SK-N-SH (cell line): ENCODE data around the gene ANK3.

Experiments used
- CHD2 ChIP-seq: fragments of 150-350 bp; IDR thresholded peaks from 2 replicates; pipeline ENCODE4 v1.6.1; 2018; ENCODE audit warnings: low read length; ENCODE audit not compliant: partially characterized antibody
- CTCF ChIP-seq: fragments of 200-600 bp; sonication (generic); IDR thresholded peaks from 2 replicates; pipeline ENCODE4 v1.6.1; 2017; ENCODE audit warnings: antibody characterized with exemption, mild to moderate bottlenecking, moderate library complexity
- EP300 ChIP-seq, 2 experiments: IDR thresholded peaks; 2 replicates each; pipeline versions ENCODE4 v1.4.0 to v1.6.1; 2012; ENCODE audit warnings: borderline replicate concordance in 1 of 2, low read depth in 1 of 2, low read length in 1 of 2
- GABPA ChIP-seq: IDR thresholded peaks from 2 replicates; pipeline ENCODE4 v1.4.0; 2012; ENCODE audit warnings: low read depth, mild to moderate bottlenecking
- IRF3 ChIP-seq: fragments of 150-350 bp; IDR thresholded peaks from 2 replicates; pipeline ENCODE4 v1.6.1; 2016; ENCODE audit warnings: mild to moderate bottlenecking, low read depth, low read length
- MAX ChIP-seq: IDR thresholded peaks from 2 replicates; pipeline ENCODE4 v1.4.0; 2012; ENCODE audit warnings: low read depth
- POLR2AphosphoS5 ChIP-seq: IDR thresholded peaks from 2 replicates; pipeline ENCODE4 v1.6.1; 2012; ENCODE audit warnings: low read depth, low read length
- RAD21 ChIP-seq: IDR thresholded peaks from 2 replicates; pipeline ENCODE4 v1.6.1; 2012; ENCODE audit warnings: mild to moderate bottlenecking, low read length
- RFX5 ChIP-seq: IDR thresholded peaks from 2 replicates; pipeline ENCODE4 v1.6.1; 2012; ENCODE audit warnings: mild to moderate bottlenecking, improper control_type of control experiment, low read length
- SMC3 ChIP-seq: IDR thresholded peaks from 2 replicates; pipeline ENCODE4 v1.6.1; 2012; ENCODE audit warnings: low read depth, low read length, improper control_type of control experiment
- TAF1 ChIP-seq: IDR thresholded peaks from 2 replicates; pipeline ENCODE4 v1.6.1; 2012; ENCODE audit warnings: low read depth, mild to moderate bottlenecking, low read length, moderate library complexity, borderline replicate concordance
- USF2 ChIP-seq: fragments of 150-350 bp; IDR thresholded peaks from 2 replicates; pipeline ENCODE4 v1.6.1; 2017; ENCODE audit warnings: antibody characterized with exemption, low read length, low read depth, borderline replicate concordance
- YY1 ChIP-seq: IDR thresholded peaks from 2 replicates; pipeline ENCODE4 v1.4.0; 2012; ENCODE audit warnings: low read depth, mild to moderate bottlenecking
- TF ChIP-seq, protein P1 (sequence below): IDR thresholded peaks from 2 replicates; pipeline ENCODE4 v1.4.0; 2012; ENCODE audit warnings: low read depth, borderline replicate concordance

- TF ChIP-seq CTCF (no peak), POLR2AphosphoS5 (no peak), YY1 (no peak), RFX5 (no peak), RAD21 (no peak), SMC3 (no peak), CHD2 (no peak), GABPA (no peak), MAX (no peak), IRF3 (no peak), EP300 (IDR thresholded peaks at IDR 0.05; ENCODE audit: borderline replicate concordance in 1 of 2, low read depth in 1 of 2, low read length in 1 of 2) (no peak), TAF1 (no peak), USF2 (no peak)
- TF ChIP-seq, protein P1, sequence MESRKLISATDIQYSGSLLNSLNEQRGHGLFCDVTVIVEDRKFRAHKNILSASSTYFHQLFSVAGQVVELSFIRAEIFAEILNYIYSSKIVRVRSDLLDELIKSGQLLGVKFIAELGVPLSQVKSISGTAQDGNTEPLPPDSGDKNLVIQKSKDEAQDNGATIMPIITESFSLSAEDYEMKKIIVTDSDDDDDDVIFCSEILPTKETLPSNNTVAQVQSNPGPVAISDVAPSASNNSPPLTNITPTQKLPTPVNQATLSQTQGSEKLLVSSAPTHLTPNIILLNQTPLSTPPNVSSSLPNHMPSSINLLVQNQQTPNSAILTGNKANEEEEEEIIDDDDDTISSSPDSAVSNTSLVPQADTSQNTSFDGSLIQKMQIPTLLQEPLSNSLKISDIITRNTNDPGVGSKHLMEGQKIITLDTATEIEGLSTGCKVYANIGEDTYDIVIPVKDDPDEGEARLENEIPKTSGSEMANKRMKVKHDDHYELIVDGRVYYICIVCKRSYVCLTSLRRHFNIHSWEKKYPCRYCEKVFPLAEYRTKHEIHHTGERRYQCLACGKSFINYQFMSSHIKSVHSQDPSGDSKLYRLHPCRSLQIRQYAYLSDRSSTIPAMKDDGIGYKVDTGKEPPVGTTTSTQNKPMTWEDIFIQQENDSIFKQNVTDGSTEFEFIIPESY = no peak
These were observed 240.7 kb downstream of the ANK3 start for GRCh38 chr10:60149003-60149402.
